Stimulated activated CD8-positive, alpha-beta memory T cell treated with anti-CD3 and anti-CD28 coated beads, Interleukin-2, amount 100 ng/mL, for 48 hours (primary cell): ENCODE results near the gene RBM43.
"Not testable (repeated sequence)": the region's sequence is repeated elsewhere in the genome, so short reads cannot be mapped to it uniquely, and the experiment has no call there.

ENCODE experiments used
- DNase-seq, 2 donors: peaks; one replicate each; pipeline ENCODE4 v3.0.0-alpha.2; 2020; ENCODE audit warnings: low read depth in 2 of 2

The RBM43 gene

DNA sequence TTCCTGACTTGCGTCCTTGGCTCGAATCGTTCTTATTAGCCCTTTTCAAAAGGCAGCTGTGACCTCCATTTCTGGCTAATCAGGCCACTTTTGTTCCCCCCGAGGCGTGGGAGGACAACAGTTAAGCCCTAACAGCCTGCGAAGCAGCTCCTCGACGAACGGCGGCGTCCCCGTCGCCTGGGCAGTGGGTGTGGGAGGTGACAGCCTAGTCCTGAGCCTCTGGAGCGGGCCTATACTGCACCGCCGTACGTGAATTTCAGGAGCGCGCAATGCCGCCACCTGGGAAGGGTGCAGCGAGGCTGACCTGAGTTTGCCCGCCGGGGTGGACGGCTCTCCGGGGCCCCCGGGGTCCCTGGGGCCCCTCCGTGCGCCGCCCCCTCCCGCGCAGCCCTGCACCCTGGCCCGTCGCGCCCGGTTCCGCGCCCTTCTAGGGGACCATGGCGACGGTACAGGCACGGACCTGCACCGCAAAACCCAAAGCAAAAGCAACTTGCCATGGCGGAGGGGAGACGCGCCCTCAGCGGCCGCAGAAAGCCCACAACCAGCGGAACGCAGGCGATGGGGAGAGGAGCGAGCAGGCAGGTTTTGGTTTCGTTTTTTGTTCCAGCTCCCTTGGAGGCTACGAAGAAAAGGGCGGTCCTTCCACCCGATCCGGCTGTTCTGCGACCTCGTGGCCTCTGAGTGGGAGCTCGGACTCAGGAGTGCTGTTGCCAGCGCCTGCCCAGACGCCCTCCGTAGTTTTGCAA is at the start of gene RBM43:
TSS of gene RBM43 (minus strand) at position 633 of the 746 bp plus-strand sequence. CDS start at position 497, 136 bp downstream.
- DNase-seq: peak; percentile 61 to 65

DNA sequence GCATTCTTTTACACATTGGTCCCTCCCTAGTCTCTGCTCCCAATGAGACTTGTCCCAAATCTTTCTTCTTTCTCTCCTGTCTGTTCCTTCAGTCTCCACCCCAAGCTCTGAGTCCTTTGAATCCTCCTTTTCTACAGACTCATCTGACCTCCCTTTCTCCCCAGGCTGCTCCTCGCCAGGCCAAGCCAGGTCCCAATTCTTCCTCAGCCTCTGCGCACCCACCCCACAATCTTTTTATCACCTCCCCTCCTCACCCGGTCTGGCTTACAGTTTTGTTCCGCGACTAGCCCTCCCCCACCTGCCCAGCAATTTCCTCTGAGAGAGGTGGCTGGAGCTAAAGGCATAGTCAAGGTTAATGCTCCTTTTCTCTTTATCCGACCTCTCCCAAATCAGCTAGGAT is 48.6 kb upstream of the RBM43 start:
- not testable (repeated sequence) for DNase-seq

DNA sequence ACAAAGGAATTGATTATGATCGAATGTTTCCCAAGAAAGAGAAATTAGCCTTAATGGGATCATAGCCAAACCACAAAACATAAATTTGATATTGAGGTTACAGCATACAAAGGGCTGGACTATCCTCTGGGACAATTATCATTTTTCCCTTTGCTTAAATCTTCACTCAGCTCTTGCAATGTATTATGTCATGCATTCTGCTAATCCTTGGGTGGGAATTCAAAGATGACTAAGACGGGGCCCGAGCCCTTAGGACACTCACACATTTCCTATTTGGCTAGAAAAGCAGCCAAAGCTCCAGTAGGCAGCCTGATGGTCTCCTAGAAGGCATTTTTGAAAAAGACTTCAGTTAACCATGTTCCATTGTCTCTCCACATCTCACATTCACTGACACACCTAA is 45.0 kb upstream of the RBM43 start:
- no peak for DNase-seq

DNA sequence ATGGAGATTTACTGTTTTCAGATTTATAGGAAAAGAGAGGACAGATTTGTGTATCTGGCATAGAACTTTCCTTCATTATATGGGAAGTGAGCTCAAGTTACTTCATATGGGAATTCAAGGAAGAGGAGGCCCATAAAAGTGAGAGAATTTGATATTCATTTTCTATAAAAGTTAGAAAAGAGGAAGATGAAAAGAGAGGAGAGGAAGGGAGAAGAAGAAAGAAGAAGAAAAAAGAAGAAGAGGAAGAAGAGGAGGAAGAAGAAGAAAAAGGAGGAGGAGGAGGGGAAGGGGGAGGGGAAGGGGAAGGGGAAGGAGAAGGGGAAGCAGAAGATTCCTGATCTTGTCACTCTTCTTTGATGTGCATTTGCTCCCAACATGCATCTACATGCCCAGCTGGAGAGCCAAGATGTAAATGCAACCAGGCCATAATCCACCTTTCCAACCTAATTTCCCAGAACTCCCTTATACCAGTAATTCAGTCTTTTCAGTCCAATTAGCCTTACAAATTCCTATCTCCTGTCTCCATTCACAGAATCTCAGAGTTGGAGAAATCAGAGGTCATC is 43.5 kb upstream of the RBM43 start:
- no peak for DNase-seq

DNA sequence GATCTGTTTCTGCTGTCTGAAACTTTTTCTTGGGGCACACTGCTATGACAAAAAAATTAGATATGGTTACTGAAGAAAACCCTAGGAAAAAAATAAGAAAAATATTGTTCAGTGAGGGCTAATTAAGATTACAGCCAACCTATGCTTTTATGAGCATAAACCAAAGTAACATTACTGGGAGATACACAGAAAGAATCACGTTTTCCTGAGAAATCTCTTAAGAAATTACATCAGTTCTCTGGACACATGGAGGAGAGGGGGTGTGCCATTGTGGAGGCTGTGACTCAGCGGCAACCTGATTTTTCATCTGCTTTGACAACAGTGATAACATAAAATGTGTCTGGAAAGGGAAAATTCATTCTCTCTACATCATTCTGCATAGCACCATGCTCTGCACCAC is 41.2 kb upstream of the RBM43 start:
- no peak for DNase-seq

DNA sequence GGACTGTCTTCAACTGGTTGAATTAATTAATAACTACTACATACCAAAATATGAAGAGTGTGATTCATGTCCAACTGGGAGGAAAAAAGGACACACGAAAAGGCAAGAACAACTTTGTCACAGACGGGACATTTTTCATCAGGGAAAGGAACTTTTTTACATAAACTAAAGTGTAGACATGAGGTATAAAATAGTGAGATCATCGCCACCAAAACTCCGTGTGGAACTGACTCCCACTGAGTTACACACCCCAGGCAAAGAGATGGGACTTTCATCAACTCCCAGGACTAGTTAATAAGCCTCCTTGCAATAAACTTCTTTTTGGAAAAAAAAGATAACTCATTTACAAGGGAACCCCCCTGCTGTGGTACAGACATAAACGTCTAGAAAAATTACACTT is 40.7 kb upstream of the RBM43 start:
- DNase-seq: no peak

DNA sequence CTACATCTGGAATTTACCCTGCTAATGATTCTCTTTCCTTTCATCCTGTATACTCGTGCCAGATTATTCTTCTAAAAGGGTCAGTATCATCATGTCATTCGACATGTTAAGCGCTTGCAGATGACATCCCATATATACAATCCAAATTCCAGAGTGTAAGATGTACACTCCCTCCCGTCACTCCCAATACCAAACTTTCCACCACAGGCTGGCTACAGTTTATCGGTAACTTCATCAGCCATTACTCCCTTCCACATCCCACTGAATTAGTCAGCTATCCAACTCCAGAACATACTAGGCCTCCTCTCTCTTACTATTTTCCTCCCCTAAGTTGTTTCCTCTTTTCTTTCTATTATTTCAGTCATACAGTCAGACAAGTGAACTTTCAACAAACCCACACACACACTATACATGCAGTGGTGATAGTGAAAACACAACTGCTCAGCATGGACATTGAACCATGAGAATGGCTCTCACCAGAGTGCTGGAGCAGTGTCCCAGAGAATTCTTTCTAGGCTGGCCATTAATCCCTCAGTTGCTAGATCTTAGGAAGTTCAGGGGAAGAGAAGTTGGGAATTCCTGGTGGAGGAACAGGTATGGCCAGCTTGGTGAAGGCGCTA is 38.4 kb upstream of the RBM43 start:
- DNase-seq: no peak

DNA sequence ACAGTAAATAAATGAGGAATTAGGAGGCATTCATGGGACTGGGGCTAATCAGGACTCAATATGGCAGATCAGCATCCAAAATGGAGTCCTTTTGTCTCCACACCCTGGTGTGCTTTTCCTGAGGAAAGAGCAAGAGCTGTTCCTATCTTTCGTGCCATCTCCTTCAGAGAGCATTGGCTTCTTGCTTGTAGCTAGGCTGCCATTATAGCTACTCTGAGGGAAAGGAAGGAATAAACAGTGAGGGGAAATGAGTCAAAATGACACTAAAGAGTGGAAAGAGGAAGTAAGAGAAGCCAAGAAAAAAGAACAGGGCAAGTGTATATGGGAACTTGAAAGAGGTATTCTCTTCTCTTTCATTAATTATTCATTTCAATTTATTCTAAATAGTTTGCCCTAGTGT is 36.2 kb upstream of the RBM43 start:
- DNase-seq: no peak

DNA sequence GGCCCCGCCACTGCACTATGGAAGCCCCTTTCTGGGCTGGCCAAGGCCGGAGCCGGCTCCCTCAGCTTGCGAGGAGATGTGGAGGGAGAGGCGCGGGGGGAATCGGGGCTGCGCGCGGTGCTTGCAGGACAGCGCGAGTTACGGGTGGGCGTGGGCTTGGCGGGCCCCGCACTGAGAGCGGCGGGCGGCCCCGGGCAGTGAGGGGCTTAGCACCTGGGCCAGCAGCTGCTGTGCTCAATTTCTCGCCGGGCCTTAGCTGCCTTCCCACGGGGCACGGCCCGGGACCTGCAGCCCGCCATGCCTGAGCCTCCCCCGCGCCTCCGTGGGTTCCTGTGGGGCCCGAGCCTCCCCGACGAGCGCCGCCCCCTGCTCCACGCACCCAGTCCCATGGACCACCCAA is 34.3 kb upstream of the RBM43 start:
- not testable (repeated sequence) for DNase-seq

DNA sequence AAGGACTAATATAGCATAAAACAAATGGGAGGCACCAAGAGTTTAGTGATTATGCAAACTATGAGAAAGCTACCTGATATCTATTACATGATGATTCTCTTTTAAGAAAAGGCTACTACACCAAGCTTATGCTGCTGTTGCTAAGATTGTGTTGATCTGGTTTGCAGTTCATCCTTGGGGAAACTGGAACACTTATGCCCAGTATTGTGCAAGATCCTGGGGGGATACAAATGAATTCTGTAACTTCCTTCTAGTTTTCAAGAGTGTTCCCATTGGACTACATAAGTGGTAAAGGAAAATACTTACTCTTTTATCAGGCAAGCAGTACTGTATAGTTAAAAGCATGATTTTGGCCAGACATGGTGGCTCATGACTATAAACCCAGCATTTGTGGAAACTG is 30.9 kb upstream of the RBM43 start:
- DNase-seq: no peak

DNA sequence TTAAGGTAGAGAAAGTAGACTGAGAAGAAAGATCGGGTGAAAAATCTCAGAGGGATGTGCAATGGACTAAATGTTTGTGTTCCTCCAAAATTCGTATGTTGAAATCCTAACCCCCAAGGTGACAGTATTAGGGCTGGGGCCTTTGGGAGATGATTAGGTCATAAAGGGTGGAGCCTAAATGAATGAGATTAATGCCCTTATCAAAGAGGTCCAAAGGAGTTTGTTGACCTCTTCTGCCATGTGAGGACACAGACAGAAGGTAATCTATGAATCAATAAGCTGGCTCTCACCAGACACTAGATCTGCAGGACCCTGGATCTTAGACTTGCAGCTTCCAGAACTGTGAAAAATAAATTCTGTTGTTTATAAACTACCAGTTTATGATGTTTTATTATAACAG is 30.5 kb upstream of the RBM43 start:
- no peak for DNase-seq

DNA sequence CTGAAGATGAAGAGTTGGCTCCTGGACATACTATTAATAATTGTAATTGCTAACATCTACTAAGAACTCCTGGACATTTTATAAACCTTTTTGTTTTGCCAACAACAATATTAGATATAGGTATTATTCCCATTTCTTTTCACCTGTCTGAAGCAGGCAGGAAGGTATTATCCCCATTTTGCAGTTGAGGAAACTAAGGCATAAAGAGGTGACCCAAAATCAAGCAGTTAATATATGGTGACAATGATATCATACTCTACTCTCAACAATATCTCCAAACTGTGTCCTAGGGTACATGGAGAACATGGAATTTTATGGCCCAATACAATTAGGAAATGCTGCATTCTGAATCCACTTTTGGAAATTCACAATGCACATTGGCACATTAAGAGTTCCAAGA is 29.6 kb upstream of the RBM43 start:
- no peak for DNase-seq

DNA sequence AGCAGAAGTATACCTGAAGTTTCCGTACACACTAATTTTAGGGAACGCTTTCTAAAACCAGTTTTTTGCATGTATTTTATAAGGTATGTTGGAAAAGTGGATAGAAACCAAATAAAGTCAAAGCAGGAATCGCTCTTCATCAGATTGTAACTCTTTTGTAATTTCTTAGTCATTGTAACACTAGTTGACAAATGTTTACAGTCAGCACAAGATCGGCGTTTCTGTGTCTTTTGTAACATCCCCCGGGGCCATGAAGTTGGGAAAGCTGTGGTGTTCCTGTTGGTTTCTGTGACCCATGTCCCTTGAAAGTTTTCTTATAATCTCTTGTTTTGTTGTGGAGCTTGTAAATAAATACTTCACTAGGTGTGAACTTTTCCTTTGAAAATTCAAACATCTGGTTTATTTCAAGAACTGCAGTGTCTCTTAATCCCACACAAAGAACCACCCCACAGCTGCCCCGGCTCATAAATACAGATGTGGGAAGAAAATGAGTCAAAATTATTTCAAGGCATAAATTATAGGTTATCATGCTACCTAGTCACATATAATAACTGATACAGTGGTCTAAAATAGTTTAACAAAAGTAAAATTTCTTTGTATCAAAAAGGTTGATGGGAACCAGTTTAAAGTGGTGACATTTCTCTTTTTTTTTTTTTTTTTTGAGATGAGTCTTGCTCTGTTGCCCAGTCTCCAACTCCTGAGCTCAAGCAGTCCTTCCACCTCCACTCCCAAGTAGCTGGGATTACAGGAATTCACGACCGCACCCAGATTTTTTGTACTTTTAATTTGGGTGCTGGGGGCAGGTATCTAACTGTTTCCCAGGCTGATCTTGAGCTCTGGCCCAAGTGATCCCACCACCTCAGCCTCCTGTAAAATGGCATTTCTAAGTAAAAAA is 28.6 kb upstream of the RBM43 start:
- DNase-seq: no peak

DNA sequence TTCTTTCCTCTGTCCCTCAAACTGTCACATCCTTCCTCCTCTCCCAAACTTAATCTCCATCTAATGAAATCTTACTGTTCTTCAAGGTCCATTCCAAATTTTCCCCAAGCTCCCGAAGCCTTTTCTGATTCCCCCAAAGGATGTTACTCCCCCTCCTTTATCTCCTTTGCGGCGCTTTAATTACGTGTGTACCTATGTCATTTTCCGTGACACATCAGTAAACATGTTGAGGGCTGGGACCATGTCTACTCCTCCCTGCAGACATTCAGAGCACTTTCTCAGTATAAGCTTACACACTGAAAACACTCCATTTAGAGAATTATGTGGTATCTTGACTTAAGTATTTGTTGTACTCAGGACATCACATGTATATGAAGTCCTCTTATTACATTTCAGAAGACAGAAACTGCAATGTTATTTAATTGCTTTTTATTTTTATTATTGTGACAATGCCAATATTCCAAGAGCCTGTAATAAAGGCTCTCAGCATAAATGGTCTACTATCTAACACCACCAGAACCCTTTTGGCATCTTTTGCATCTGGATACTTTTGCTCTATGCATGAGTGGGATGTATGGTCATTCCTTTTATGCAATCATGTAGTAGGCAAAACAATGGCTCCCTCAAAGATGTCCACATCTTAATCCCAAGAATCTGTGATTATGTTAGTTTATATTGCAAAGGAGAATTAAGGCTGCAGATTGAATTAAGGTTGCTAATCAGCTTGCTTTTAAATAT is 26.0 kb upstream of the RBM43 start:
- no peak for DNase-seq

DNA sequence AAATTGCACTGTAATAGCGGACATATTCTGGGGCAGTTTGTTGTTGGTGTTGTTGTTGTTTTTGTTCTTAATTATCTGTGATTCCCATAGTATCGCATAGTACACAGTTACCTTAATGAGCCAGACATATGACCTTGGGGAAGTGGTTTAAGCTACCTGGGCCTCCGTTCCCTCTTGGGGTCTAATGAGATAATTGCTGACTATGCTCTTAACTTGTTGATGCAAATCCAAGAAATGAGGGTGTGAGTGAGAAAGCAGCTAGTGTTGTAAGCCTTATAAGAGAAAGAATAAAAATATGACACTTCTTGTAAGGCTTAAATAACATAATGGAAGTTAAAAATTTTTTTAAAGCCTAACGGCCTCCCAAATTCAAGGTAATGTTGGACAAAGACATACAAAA is 20.7 kb upstream of the RBM43 start:
- DNase-seq: no peak

DNA sequence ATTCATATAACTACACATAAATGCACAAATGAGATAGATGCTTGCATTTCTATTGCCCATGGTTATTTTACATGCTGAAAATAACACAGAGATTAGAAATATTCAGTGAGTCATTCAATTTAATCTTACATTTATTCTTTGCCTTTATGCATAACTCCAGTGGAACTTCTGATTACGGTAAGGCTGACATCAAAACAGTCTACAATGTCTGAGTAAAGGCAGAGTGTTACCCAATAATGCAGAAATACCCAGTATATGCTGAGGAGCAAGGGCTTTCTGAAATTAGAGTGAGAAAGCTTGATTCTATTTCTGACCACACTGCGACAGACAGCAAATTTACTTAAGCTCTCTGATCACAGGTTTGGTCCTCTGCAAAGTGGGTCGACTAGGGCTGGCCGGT is 18.6 kb upstream of the RBM43 start:
- DNase-seq: no peak

DNA sequence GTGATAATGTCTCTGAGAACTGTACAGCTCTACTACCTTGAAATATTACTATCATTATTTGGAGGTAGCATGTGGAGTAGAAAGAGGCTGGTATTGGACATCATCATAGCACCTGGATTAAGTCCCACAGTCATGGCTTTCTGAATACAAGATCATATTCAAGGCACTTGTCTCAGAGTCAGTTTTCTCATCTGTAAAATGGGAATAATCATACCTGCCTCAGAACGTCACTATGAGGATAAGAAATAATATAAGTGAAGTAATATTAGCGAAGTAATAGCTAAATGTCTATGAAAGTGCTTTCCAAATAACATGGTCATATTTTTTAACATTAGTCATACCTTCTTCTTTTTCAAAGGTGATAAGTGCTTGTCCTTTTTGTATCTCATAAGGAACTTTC is 16.8 kb upstream of the RBM43 start:
- no peak for DNase-seq

DNA sequence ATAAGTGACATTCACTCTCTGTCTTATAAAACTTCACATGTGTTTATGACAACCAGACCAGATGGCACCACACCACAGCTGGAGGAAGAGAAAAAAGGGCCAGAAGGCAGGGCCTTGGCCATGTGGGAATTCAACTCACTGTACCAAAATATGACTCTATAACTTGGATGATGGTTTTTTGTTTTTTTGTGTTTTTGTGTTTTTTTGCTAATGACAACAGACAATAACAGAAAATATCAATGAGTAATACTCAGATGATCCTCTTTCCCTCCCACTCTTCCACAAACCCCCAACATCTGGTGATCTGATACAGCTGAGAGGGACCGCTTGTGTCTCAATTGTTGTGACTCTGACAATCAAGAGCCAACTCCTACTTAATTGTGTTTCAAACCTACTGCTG is 15.4 kb upstream of the RBM43 start:
- DNase-seq: no peak

DNA sequence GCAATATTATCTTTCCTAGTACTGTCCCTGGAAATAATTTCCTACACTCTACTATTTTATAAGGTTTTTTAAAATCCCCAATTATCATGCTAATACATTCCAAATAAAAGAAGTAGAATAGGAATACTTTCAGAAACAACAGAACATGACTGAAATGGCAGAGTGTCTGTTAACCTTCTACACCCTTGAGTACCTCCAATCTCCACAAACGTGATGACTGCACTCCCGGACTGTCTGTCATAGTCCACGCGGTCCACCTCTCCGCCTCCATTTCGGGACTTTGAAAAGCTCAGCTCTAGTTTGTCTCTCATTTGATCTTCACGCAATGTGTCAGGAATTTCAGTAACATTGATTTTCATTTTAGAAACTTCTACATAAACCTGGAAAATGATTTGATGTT is 13.6 kb upstream of the RBM43 start:
- DNase-seq: no peak

DNA sequence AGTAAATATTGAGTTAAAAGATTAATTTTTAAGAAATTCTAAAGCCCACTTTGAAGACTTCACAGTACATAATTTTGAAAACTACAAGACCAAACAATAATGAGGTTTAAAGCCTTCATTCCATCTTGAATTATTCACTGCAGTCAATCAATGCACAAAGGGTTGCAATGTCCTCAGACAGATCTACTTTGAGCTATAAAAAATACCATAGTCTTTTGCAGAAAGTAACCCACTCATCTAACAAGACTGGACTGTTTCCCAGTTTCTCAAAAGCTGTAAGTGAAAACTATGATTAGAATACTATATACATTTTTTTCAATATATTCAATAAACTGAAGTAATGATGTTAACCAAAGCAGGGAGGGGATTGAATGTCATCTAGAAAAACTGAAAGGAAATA is 10.2 kb upstream of the RBM43 start:
- DNase-seq: no peak

DNA sequence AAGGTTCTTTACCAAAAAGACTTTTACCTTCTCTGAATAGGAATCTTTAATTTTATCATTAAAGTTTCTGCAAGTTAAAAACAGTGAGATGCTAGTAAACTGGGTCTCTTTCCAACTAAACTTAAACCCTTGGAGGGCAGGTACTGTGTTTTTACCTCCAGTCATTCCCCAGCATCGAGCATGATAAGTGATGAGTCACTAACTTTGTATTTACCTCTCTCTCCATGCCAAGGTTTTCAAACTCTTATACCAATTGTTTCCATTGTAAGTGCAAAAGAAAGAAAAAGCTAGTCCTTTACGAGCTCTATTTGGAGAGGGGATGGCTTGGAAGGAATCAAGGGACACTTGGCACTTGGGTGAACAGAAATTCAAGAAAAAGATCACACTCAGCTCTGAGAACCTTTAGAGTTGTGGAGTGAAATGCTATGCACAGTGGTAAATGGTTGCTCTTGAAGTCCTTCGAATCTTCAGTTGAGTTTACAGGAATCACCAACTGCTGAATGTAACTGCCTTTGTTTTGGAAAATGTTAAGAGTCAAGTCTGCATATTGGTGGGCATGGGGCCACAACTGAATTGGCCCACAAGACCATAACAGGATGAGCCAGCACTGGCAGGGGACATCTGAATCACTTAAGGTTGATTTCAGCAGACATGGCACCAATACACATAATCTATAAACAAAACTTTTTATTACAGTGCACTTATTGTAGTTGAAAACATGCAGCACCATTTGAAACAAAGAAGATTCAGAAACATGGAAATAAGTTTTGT is 8.3 kb upstream of the RBM43 start:
- DNase-seq: no peak
